Activated CD8-positive, alpha-beta memory T cell treated with anti-CD3 and anti-CD28 coated beads for 36 hours (primary cell): ENCODE data around the gene ATP1A2. TPM values are rescaled to one million over a fixed set of nuclear protein-coding genes. Genes with fewer than 3 reads are reported as not detected.

ENCODE experiments used
- CTCF ChIA-PET: fragments of 350-600 bp; sonication (Branson Sonifier 250); formaldehyde crosslinking; loops from one replicate; lab custom pipeline; 2021; ENCODE audit warnings: antibody characterized with exemption; lab: Charles Lee
- POLR2A ChIA-PET: fragments of 350-600 bp; sonication (Branson Sonifier 250); formaldehyde crosslinking; loops from one replicate; lab custom pipeline; 2021; ENCODE audit warnings: antibody characterized with exemption; lab: Charles Lee
- total RNA-seq, 2 experiments: library from RNA; stranded (reverse); gene quantifications; one replicate each; pipeline ENCODE4 v1.2.3, GENCODE V29; 2021

The ATP1A2 gene
- total RNA-seq, 2 experiments from 2014 or later, result not detected

DNA sequence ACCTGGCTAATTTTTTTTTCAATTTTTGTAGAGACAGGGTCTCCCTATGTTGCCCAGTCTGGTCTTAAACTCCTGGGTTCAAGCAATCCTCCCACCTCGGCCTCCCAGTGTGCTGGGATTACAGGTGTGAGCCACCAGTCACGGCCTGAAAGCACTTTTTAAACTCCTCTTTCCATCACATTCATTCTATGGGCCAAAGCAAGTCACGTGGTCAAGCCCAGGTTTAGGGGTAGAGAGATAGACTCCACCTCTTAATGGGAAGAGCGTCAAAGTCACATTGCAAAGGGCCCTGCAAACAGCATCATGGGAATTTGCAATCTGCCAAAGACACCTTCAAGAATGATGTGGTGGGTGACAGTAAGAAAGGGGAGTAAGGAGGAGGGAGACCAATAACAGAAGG is 43.0 kb downstream of the ATP1A2 start:
- POLR2A ChIA-PET, result no interaction called here
- CTCF ChIA-PET, result no interaction called here

DNA sequence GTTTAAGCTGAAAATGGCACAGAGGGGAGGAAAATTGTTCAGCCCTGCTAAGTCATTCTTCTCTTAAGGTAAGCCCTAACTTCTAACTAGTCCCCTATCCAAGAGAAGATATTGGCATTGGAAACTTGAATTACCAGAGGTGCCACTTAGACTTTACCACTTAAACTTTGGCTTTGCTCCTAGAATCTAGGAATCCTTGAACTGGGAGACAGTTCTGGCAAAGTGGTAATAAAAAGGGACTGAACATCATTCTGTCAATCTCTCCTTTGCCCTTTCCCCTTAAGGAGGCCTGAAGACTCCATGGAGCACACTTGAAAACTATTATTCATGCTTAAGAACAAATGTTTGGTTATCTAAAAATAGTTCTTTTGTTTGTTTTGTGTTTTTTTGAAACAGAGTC is 44.3 kb downstream of the ATP1A2 start:
- ChIA-PET CTCF (no interaction called here), POLR2A (no interaction called here)

DNA sequence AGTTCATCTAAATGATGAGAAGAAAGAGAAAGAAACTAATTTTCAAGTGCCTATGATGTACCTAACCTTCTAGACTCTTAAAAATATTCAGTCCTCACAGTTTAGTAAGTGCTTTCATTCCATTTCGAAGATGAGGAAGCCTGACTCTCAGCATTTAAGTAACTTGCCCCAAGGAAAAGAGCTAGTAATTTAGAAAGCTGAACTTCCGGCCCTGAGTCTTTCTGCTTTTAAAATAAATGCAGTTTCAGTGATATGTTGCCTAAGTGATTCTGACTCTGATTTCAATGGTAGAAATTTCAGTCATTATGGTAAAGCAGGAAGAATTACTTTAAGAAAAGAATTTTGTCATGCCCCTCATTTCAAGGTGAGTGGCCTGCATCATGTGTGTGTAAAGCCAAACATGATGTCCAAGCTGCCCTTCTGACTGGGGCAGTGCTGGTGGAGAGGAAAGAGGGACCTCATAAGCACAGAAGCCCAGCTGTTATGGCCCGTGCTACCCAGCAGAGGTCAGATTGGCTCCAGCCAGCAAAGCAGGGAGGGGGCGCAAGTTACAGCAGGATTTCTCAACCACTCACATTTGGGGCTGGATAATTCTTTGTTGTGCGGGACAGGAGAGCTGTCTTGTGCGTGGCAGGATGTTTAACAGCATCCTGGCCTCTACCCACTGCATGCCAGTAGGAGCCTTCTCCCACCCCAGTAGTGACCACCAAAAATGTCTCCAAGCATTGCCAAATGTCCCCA is 46.6 kb downstream of the ATP1A2 start:
- ChIA-PET POLR2A (no interaction called here), CTCF (interaction anchor here (0.5 to 1.9 kb wide), 2 partner anchors 76 to 1087 kb away, joined by 3 to 5 read pairs; no protein-coding TSS in a partner anchor)

- POLR2A ChIA-PET, result no interaction called here
- CTCF ChIA-PET, result interaction anchor here (0.5 kb wide), 1 partner anchor 1086 kb away, joined by 3 read pairs; no protein-coding TSS in a partner anchor
Observed at GRCh38 chr1:160162931-160163330, 47.4 kb downstream of the ATP1A2 start.

DNA sequence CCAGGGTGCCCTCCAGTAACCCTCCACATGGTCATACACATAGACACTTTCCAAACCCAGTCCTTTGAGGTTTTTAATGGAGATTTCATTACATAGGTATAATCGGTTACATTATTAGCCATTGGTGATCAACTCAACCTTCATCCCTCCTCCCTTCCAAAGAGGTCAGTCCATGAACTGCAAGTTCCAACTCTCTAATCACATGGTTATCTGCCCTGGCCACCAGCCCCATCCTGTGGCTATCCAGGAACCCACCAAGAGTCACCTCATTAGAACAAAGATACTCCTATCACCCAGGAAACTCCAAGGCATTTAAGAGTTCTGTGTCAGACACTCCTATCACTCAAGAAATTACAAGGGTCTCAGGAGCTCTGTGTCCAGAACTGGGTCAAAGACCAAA is 48.1 kb downstream of the ATP1A2 start:
- ChIA-PET POLR2A (no interaction called here), CTCF (no interaction called here)

DNA sequence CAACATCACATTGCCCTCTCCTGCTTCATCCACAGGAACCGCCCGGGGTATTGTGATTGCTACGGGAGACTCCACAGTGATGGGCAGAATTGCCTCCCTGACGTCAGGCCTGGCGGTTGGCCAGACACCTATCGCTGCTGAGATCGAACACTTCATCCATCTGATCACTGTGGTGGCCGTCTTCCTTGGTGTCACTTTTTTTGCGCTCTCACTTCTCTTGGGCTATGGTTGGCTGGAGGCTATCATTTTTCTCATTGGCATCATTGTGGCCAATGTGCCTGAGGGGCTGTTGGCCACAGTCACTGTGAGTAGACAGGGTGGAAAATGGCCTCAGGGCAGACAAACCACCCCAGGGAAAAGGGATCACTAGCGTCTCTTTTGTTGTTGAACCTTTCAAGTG is 48.6 kb downstream of the ATP1A2 start:
- ChIA-PET POLR2A (no interaction called here), CTCF (no interaction called here)

GRCh38 chr1:160166166-160166868 is 50.8 kb downstream of the ATP1A2 start:
- ChIA-PET POLR2A (no interaction called here), CTCF (no interaction called here)

DNA sequence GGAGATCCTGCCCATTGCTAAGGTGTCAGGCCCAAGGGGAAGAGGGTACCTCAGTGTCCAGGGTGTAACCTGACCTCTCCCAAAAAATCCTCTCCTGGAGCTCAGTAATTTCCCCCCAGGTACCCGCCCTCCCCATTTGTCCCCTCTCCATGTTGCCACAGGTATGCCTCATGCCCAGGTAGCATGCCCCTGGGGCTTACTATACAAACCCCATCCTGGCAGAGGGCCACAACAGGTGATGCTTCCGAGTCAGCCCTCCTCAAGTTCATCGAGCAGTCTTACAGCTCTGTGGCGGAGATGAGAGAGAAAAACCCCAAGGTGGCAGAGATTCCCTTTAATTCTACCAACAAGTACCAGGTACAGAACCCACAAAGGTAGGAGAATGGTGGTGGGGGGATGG is 51.5 kb downstream of the ATP1A2 start:
- POLR2A ChIA-PET, result no interaction called here
- CTCF ChIA-PET, result no interaction called here

DNA sequence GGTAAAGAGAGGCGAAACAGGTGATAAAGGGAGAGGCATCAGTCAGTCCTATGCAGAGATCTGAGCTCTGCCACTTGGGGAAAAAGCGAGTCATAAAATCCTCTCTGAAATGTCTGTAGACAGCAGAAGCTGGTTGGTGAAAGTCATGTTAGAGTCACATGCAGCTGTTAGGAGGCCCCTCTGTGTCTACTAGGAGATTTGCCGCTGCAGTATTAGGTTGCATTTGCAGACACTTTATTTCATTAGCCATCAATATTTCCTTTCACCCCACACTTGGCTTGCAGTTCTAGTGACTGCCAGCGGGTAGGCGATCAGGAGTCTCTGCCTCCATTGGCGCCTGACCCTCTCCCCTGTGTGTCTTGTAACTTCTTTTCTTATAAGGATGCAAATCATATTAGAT is 52.0 kb downstream of the ATP1A2 start:
- ChIA-PET POLR2A (no interaction called here), CTCF (no interaction called here)

GRCh38 chr1:160168016-160168415 is 52.5 kb downstream of the ATP1A2 start:
- CTCF ChIA-PET, result no interaction called here

GRCh38 chr1:160168609-160169369 is 53.2 kb downstream of the ATP1A2 start:
- POLR2A ChIA-PET, result no interaction called here
- CTCF ChIA-PET, result interaction anchor here (0.7 to 1.5 kb wide), 3 partner anchors 67 to 90 kb away, joined by 3 to 4 read pairs (median 4); no protein-coding TSS in a partner anchor

More at GRCh38 chr1:160168016-160168415, 52.5 kb downstream of the ATP1A2 start:
- POLR2A ChIA-PET, result no interaction called here

DNA sequence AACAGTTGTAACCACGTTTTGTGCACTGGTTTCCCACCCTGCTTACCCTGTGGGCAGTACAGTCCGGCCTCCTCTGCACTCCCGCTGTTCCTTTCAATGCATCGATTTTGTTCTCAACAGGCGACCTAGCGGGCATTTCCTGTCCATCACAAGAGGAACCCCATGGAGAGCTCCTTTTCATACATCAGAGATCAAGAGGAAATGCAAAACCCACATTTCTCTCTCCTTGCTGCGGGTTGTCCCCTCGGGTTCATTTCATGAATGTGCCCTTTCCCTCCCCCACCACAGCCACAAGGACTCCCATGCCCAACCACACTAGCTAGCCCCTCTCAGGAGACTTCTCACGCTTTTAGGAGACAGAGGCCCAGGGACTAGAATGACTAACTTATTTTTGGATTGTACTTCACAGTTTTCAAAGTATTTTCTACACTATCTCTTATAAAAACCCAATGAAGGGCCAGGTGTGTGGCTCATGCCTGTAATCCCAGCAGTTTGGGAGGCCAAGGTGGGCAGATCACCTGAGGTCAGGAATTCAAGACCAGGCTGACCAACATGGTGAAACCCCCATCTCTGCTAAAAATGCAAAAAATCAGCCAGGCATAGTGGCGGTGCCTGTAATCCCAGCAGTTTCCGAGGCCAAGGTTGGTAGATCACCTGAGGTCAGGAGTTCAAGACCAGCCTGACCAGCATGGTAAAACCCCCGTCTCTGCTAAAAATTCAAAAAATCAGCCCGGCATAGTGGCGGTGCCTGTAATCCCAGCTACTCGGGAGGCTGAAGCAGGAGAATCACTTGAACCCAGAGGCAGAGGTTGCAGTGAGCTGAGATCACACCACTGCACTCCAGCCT is 54.2 kb downstream of the ATP1A2 start:
- ChIA-PET CTCF (interaction anchor here (0.7 to 1.5 kb wide), 4 partner anchors 68 to 91 kb away, joined by 3 to 4 read pairs (median 4); no protein-coding TSS in a partner anchor), POLR2A (no interaction called here)

GRCh38 chr1:160171354-160171753 is 55.8 kb downstream of the ATP1A2 start:
- CTCF ChIA-PET, result interaction anchor here (0.6 kb wide), 1 partner anchor 165 kb away, joined by 3 read pairs; no protein-coding TSS in a partner anchor
- POLR2A ChIA-PET, result no interaction called here

DNA sequence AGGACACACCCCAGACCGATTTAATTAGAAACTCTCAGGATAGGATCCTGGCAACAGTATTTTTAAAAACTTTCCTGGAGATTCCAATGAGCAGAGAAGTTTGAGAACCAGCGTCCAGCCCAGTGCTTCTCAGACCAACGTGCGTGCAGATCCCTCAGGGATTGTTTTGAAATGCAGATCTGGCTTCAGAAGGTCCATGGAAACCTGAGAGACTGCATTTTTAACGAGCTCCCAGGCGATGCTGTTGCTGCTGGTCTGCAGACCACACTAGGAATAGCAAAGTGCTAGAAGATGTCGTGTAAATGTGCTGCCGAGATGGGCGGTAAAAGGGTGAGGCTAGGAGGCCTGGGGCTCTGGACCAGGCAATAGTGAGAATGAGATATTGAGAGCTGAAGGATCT is 56.4 kb downstream of the ATP1A2 start:
- ChIA-PET CTCF (no interaction called here), POLR2A (no interaction called here)

GRCh38 chr1:160177231-160177630 is 61.7 kb downstream of the ATP1A2 start:
- ChIA-PET POLR2A (no interaction called here), CTCF (no interaction called here)

- ChIA-PET POLR2A (no interaction called here), CTCF (no interaction called here)
Observed at GRCh38 chr1:160177667-160178066, 62.1 kb downstream of the ATP1A2 start.

DNA sequence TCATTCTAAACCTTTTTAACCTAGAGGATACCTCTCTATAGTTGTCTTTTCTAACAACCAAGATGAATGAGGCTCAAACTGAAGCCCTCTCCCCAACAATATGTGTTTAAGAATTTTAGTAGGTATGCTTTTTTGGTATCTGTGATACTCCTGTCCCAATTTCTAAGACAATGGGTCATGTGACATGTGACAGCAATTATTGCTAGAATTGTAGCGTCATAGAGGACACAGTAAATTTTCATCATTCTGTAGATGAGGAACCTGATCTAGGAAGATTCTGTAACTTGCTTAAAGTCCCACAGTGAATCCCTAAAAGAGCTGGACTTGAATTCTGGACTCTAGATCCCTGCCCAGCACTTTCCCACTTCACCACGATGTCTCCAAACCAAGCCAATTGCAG is 63.2 kb downstream of the ATP1A2 start:
- CTCF ChIA-PET, result interaction anchor here (1.0 kb wide), 1 partner anchor 15 kb away, joined by 3 read pairs; no protein-coding TSS in a partner anchor
- POLR2A ChIA-PET, result no interaction called here

GRCh38 chr1:160179336-160179735 is 63.8 kb downstream of the ATP1A2 start:
- POLR2A ChIA-PET, result no interaction called here

DNA sequence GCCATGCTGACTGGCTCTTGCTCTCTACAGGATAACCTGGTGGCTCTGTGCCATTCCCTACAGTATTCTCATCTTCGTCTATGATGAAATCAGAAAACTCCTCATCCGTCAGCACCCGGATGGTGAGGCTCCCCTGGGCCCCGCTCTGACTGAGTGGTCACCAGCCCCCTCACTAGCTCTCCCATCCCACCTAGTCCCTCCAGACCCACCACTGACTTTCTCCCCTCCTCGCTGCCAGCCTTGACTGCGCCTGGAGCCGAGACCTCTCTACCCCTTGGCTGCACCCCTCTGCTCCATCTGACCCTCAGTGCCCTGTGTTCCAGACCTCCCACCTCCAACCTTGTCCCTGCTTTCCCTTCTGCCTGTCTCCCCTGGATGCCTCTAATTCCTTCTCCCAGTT is 70.7 kb downstream of the ATP1A2 start:
- CTCF ChIA-PET, result no interaction called here

More at GRCh38 chr1:160179336-160179735, 63.8 kb downstream of the ATP1A2 start:
- CTCF ChIA-PET, result interaction anchor here (1.0 kb wide), 1 partner anchor 14 kb away, joined by 3 read pairs; no protein-coding TSS in a partner anchor

More for the DNA sequence above, 70.7 kb downstream of the ATP1A2 start:
- POLR2A ChIA-PET, result no interaction called here
